Activated CD8-positive, alpha-beta memory T cell treated with anti-CD3 and anti-CD28 coated beads, Interleukin-2, amount 50 U/mL, for 24 hours (primary cell): ENCODE measurements around the gene SHD.
A peak's percentile ranks its signal among the peaks of the same experiment; 100 is the strongest.

ENCODE experiments used
- DNase-seq: peaks from one replicate; pipeline ENCODE4 v3.0.0-alpha.2; 2020; ENCODE audit errors: extremely low read depth

The SHD gene

DNA sequence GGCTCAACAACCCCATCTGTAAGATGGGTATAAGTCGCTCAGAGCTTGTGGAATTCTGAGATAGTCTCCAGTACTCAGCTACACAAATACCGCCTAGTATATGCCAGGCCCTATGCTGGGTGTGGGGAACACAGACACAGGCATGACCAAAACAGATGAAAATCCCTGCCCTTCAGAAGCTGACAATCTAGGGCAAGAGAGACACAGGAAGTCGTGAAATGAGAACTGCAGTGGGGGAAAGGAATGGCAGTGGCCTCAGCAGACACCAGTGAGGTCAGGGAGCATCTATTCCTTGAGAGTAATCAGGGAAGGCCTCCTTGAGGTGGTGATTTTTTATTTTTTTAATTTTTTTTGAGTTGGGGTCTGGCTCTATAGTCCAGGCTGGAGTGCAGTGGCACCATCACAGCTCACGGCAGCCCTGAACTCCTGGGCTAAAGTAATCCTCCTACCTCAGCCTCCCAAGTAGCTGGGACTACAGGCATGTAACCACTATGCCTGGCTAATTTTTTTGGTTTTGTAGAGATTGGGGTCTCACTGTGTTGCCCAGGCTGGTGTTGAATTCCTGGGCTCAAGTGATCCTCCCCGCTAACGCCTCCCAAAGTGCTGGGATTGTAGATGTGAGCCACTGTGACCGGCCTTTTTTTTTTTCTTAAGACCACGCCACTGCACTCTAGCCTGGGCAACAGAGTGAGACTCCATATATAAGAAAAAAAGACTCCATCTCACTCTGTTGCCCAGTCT lies 19.9 kb downstream of the SHD start:
- DNase-seq, result no peak

DNA sequence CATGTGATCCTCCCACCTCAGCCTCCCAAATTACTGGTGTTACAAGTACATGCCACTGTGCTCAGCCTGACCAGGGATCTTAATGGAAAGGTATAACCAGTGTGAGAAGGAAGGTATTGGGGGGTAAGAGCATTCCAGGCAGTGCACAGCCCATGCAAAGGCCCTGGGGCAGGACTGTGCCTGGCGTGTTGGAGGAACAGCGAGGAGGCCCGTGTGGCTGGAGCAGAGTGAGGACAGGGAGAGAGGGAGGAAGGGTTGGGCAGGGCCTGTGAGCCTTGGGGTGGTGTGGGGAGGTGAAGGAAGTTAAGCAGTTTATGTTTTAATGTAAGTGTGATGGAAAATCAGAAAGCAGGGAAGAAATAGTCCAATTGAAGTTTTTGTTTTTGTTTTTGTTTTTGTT lies 21.5 kb downstream of the SHD start:
- DNase-seq, result no peak

DNA sequence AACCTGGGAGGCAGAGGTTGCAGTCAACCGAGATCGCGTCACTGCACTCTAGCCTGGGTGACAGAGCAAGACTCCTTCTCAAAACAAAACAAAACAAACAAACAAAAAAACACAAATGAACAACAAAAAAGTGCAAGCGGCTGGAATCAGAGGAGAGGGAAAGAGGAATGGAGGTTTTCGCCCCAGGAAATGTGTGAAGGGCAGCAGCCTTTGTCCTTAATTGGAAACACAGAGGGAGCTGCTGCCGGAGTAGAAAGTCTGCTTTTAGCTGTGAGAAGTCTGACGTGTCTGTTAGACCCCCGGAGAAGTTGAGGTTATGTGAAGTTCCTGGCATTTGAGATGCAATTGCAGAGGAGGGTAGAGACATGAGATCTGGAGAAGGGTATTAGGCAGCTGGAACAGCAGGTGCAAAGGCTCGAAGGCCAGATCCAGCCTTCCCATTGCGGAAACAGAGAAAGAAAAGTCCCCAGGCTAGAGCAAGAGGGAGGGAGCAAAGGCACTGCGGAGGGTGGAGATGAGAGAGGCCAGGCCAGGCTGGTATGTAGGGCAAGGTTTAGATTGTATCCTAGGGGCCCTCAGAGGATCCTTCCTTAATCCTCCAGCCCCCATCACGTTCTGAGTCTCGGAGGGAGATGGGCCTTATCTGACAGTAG lies 22.6 kb downstream of the SHD start:
- no peak for DNase-seq

DNA sequence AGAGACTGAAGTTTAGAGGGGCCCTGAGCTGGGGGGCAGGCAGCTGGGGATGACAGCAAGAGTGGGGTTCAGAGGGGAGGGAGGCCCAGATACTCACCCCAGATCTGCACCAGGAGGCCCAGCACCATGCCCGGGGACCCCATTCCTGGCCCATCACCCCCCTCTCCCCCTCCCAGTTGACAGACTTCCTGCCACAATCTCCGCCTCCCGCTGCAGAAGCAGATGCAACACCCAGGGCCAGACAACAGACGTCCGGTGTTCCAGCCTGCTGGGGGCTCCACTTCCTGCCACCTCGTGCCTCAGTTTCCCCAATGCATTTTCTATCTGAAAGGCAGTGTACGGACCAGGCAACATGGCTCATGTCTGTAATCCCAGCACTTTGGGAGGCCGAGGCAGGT lies 23.2 kb downstream of the SHD start, which contains the start of gene TMIGD2:
Gene TMIGD2 (minus strand): TSS at position 147 of the 398 bp plus-strand sequence. CDS start 4 bp downstream, at position 143.
- no peak for DNase-seq

DNA sequence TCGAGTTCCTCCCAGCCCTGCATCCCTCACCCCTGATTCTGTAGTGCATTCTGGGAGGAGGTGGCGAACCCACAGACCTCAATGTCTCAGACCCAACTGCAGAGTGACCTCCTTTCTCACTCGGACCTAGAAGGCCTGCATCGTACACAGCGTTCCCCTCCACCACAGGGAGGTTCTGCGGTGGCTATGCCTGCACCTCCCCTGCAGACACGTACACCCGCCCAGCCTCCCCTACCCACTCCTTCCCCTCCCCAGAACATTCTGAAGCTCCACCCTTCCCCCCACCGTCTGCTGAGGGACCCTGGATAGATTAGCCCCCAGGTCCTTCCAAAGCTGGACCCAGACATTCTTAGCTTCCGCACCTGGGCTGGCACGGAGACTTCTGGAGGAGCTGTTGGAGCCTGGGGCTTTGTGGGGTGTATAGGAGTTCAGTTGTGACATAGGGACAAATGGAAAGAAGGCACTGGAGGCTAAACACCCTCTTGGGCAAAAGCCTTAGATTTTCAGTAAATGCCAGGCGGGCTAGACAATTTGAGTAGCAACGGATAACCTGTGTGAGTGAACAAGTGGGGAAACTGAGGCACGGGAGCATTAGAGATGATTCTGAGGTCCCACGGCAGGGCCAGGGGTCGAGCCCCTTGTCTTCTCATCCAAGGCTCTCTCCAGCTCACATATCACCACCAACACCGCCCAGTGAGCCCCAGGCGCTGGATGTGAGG lies 24.9 kb downstream of the SHD start:
- no peak for DNase-seq

DNA sequence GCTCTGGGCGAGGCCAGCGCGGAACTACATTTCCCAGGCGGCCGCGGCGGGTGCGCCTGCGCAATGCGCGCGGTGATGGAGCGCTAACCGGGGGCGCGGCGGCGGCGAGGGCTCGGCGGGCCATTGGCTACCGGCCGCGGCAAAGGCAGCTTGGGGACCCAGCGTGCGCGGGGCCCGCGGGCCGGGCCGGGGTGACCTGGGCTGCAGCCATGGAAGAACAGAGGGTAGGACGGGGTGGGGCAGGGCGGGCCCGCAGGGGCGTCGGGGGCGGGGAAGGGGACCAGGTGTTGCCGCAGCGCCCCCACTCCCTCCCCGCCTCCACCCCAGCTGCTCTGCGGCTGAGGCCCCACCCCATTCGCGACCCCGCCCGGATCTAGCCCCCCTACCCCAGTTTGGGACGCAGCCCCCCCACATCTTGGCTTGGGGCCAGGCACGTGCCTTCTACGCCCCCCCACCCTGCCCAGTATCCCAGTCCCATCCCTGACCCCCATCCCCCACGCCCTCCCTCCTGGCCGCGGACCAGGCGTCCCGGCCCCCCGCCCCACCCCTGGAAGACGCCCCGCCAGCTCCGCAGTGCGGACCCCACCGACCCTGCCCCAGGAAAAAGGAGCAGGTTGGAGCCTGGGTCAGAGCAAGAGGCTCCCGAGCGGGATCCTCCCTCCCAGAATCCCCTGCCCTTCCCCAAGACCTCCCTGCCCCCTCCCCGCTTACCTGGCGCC lies 25.6 kb downstream of the SHD start, which contains the start of gene FSD1:
Gene FSD1 (plus strand): TSS at position 61 of the 719 bp plus-strand sequence. CDS start 149 bp downstream, at position 210.
- DNase-seq, result peak; percentile 34

DNA sequence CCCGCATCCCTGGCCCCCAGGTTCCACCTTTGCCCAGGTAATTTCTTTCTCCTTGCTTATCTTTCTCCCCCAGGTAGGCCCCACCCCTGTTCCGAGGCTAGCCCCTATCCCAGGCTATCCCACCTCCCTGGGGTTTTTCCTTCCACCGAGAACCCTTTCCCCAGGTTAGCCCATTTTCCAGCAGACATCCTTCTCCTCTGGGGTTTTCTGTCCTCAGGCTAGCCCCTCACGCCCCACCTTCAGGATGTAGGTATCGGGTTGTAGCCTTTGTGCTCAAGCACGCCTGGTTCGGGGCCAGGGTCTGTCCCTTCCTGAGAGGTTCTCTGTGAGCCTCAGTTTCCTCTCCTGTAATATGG lies 26.2 kb downstream of the SHD start:
- DNase-seq, result no peak

DNA sequence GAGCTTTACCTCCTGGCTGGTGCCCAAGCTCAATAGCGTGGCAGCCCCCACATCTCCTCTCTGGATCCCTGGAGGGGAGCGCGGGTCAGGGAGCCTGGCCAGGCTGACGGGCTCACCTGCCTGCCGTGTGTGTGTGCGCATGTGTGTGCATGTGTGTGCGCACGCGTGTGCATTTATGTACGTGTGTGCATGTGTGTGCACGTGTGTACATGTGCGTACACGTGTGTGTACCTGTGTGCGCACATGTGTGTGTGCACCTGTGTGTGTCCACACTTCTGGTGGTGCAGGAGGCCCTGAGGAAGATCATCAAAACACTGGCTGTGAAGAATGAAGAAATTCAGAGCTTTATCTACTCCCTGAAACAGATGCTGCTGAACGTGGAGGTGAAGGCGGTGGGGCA lies 26.6 kb downstream of the SHD start:
- no peak for DNase-seq

DNA sequence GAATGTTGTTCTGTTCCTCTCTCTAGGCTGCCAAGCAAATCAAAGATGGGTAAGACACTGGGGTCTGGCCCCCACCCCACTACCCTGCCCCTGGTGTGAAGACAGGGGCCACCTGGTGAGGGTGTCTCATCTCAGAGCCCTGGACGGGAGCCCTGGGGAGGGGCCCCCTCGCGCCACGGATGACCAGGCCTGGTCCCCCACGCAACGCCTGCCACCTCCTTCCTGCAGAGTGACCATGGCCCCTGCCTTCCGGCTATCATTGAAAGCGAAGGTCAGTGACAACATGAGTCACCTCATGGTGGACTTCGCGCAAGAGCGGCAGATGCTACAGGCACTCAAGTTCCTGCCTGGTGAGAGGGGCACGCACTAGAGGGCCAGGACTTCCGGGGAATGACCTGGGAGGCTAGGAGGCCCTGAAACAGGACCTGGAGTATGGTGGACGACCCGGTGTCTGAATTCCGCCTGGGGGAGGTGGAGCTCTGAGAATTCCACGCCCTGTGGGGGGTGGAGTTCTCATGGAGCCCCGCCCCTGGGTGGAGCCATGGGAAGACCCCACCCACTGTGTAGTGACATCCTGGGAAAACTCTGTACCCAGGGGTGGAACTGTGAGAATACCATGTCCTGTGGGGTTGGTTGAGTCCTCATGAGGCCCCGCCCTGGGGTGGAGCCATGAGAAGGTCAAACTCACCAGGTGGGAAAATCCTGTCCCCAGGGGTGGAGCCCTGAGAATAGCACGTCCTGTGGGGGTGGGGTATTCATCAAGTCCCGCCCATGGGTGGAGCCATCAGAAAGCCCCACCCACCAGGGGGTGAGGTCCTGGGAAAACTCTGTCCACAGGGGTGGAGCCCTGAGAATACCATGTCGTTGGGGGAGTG lies 31.4 kb downstream of the SHD start:
- DNase-seq, result no peak

DNA sequence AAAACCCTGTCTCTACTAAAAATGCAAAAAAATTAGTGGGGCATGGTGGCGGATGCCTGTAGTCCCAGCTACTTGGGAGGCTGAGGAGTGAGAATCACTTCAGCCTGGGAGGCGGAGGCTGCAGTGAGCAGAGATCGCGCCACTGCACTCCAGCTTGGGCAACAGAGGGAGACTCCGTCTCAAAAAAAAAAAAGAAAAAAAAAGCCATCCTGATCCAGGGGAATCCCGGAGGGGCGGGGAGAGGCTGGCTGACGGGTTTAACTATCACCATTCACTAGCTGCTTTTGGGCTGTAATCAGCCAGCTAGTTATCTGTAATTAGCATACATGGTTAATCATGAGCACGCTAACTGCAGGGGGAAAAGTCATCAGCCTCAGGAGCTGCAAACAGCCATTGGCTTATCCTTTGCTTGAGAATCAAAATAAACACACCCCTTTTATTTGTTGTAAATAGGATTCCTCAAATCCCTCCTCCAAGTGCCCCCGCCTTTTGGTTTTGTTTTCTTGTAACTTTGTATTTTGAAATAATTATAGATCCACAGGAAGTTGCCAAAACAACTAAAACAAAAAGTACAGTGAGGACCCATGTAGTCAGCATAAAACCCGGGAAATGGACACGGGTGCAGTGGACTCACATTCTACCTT lies 34.9 kb downstream of the SHD start:
- DNase-seq, result no peak

DNA sequence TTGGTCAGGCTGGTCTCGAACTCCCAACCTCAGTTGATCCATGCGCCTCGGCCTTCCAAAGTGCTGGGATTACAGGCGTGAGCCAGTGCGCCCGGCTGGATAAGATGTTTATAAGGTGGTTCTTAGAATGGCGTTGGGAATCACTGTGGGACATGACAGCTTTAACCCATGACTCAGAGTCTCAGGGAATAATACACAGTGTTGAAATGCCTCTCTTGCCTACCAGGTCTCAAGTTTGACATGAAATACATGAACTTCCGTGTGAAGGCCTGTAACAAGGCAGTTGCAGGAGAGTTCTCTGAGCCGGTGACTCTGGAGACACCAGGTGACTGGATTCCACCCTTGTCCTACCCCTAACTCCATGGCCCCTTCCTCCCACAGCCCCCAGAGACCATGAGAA lies 37.9 kb downstream of the SHD start:
- DNase-seq, result no peak

DNA sequence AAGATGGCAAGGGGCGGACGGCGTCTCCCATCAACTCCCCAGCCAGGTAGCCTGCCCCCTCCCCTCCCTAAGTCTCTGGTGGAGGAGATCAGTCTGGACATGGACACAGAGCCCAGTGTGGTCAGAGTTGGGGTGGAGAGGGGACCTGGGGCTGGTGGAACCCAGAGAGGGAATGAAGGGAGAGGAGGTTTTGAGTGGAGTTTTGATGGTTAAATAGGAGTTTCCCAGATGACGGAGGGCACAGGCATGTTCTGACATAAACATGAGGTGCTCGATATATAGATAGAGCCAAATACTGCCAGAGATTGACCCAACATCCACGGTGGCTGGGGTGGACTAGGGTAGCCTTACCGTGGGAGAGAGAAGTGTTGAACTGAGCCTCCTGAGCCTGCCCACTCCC lies 39.4 kb downstream of the SHD start:
- DNase-seq, result no peak

DNA sequence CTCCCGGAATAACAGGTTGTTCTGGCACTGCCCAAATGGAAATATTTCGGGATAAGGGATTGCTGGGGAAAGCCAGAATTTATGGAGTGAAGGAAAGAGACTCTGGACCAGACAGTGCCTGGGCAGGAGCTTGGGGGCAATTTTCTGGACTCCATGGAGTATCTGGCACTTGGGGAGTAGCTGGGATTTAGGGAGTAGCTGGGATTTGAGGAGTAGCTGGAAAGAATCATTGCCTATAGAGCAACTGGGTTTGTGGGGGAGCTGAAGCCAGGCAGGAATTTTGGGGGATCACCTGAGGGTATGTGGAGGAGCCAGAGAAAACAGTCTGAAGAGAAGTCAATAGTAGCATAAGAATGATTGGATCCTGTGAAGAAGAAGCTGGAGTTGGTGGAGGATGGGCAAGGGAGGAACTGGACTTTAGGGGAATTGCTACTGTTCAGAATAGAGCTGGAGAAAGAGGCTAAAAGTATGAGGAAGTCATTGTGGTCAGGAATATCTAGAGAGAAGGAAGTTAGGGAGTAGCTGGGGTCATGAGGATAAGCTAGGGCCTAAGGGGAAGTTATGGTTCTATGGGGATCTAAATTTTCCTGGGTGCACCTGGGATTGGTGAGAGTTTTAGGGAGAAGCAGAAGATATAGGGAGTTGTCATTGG lies 40.1 kb downstream of the SHD start:
- DNase-seq, result no peak

DNA sequence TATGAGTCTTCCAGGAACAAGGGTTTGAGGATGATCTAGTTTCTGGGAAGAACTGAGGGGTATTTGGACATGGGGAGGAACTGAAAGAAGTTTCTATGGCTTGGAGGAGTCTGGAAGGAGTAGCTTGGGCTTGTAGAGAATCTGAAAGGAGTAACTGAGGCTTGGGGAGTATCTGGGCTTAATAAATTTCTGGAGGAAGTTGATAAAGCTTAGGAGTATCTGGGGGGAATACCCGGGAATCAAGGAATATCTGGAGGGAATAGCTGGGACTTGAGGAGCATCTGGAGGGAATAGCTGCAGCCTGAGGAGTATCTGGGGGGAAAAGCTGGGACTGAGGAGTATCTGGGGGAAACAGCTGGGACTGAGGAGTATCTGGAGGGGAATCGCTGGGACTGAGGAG lies 41.4 kb downstream of the SHD start:
- DNase-seq, result no peak

DNA sequence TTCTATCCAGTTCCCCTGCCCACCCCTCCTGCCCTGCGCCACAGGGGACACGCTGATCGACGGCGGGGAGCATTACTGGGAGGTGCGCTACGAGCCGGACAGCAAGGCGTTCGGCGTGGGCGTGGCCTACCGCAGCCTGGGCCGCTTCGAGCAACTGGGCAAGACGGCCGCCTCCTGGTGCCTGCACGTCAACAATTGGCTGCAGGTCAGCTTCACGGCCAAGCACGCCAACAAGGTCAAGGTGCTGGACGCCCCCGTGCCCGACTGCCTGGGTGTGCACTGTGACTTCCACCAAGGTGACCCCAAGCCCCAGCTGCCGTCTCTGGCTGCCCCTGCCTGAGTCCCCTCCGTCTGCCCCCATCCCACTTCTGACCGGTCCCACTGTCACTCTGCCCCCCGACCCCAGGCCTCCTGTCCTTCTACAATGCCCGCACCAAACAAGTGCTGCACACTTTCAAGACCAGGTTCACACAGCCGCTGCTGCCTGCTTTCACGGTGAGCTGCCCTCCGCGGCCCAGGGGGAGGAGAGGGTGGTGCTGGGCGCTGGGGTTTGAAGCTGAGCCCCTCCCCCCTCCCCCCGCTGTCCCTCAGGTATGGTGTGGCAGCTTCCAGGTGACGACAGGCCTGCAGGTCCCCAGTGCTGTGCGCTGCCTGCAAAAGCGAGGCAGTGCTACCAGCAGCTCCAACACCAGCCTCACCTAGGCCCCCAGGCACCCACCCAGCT lies 44.0 kb downstream of the SHD start:
- no peak for DNase-seq

DNA sequence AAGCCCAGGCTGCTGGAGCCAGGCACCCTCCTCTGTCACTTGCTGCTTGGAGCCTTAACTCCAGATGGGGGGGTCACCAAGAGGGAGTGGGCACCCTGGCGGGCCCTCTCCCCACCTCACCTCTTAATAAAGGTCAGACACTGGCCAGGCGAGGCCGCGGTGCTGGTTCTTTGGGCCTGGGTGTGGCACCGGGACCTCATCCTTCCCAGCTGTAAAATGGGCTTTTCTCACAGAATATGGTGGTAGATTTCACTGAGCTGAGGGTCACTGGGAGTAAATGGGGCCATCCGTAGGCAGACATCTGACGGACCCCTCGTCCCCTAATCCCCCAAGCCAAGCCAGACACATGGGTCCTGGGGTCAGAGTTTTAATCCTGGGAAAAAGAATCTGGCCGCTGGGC lies 44.6 kb downstream of the SHD start:
- DNase-seq, result no peak

DNA sequence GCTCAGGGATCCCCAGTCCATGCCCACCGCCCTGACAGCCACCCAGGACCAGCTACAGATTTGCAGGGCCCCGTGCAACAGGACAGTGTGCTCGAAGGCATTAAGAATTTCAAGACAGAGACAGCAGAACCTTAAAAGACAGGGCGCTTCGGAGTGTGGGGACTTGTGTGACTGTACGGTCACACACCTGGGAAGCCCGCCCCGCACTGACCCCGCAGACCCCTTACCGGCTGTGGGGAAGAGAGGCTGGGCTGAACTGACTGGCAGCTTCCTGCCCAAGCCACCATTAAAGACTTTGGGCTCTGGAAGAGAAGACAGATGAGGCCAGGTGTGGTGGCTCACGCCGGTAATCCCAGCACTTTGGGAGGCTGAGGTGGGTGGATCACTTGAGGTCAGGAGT lies 45.2 kb downstream of the SHD start:
- DNase-seq, result no peak

DNA sequence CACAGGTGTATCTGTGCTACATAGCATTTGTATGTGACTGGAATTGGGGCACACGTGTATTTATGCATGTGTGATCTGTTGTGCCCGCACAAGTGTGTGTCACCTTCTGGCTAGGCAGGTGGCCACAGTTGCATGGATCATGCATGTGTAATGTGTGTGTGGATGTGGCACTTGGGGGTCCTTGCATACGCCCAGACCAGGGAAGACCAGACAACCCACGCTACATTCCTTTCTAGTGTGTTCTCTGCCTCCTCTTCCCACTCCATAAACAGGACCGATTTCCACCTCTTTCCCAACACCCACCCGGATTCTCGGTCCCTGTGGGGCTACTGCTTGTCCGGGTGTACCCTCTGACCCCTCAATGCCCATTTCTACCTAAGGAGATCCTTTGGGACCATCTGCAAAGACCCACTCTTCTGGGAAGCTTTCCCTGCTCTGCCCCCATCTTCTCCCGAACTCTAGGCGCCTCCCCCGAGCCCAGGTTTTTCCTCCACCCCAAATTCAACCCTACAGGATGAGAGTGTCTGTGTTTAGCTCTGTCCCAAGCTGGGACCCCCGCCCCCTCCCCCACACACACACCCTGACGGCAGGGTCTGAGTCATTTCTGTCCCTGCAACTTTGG lies 47.3 kb downstream of the SHD start:
- DNase-seq, result no peak

DNA sequence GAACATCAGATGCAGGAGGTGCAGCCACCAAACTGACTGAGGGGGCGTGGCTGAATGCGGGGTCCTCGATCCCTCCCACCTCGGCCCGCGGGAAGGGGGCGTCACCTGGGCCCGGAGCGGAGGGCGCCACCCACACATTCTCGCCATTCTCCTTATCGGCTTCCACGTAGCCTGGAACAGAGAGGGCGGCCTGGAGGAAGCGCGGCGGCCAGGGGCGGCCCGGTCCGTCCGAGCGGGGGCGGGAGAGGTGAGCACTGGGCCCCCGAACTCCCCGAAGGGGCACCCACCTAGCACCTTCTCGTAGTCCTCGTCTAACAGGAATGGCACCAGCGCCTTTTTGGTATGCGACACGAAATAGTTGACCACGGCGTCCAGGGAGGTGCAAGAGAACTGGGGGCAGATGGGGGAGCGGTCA lies 47.8 kb downstream of the SHD start:
- DNase-seq, result no peak
